ENCODE measurements around the gene IKZF2. TPM values are rescaled to one million over a fixed set of nuclear protein-coding genes. Genes with fewer than 3 reads are reported as not detected.
A peak's percentile ranks its signal among the peaks of the same experiment; 100 is the strongest.

Gene IKZF2
- total RNA-seq, 1 experiment from 2014 or later: 3.0 TPM

- Histone ChIP-seq H4K91ac (ENCODE audit: insufficient read length, low read depth, low read length) (no peak overlapping the region), H3K56ac (ENCODE audit: insufficient read length, low read depth, low read length) (no peak overlapping the region), H2BK15ac (ENCODE audit: low read depth, low read length) (no peak overlapping the region), H3K9ac (ENCODE audit: extremely low read depth, insufficient read length, low read length) (no peak overlapping the region), H3K27ac (ENCODE audit: insufficient read length, low read depth, low read length) (no peak overlapping the region), H3K4me2 (ENCODE audit: insufficient read depth, insufficient read length, low read length) (no peak overlapping the region), H3K79me2 (ENCODE audit: insufficient read depth, low read length) (no peaks in the 10 kb centered on the region), H4K8ac (replicated peaks; ENCODE audit: insufficient read length, low read depth, low read length) (no peak overlapping the region), H3K4ac (ENCODE audit: low read depth, low read length) (no peak overlapping the region), H3K18ac (ENCODE audit: insufficient read length, low read depth, low read length) (no peak overlapping the region), H2BK5ac (ENCODE audit: insufficient read length, low read length) (no peak overlapping the region), H2AK5ac (ENCODE audit: insufficient read length, low read length) (no peak overlapping the region), H3T11ph (ENCODE audit: low read length) (no peak overlapping the region), H4K20me1 (ENCODE audit: control insufficient read depth, insufficient read depth, insufficient read length) (no peaks in the 10 kb centered on the region), H3K27me3 (ENCODE audit: insufficient read depth, low read length) (no peaks in the 10 kb centered on the region), H3K9me3 (ENCODE audit: control insufficient read depth, low read depth, low read length) (no peaks in the 10 kb centered on the region), H3K79me1 (ENCODE audit: insufficient read depth, low read depth, low read length, poor library complexity, severe bottlenecking) (no peaks in the 10 kb centered on the region), H3K23ac (ENCODE audit: insufficient read length, low read depth, low read length) (no peak overlapping the region), H2AFZ (ENCODE audit: low read length) (no peak overlapping the region), H3K23me2 (ENCODE audit: insufficient read length, low read depth, low read length, poor library complexity, severe bottlenecking) (no peaks in the 10 kb centered on the region), H3K14ac (ENCODE audit: insufficient read depth, low read length) (no peak overlapping the region), H3K4me1 (ENCODE audit: insufficient read depth, low read length) (no peaks in the 10 kb centered on the region), H2BK120ac (ENCODE audit: low read depth, low read length, poor library complexity, severe bottlenecking) (no peak overlapping the region), H2BK20ac (ENCODE audit: low read depth, low read length, poor library complexity, severe bottlenecking) (no peak overlapping the region), H4K5ac (ENCODE audit: insufficient read length, low read depth, low read length) (no peak overlapping the region), H2BK12ac (ENCODE audit: insufficient read length, low read depth, low read length) (no peak overlapping the region)
- Mint-ChIP-seq H3K27me3 (ENCODE audit: low read depth) (no peaks in the 10 kb centered on the region), H3K9me3 (no peaks in the 10 kb centered on the region), H3K27ac (peak overlapping the region in 1 of 3 experiments; percentile 36; a peak in 2 of 7 replicates), H3K4me1 (no peaks in the 10 kb centered on the region), H3K36me3 (ENCODE audit: insufficient read depth in 1 of 3, low read depth in 3 of 3) (no peaks in the 10 kb centered on the region), H3K4me3 (no peak overlapping the region)
- no peak for TF ChIP-seq CTCF (conservative IDR thresholded peaks at IDR 0.05)
- no peak for DNase-seq
- no CpG with 5 or more reads among the region's 1 CpG for WGBS (ENCODE audit: extremely low coverage, insufficient read length, low lambda C conversion rate)
These were observed 134.0 kb downstream of the IKZF2 start for GRCh38 chr2:213017404-213017803.
